RCC 7860 (cell line): ENCODE results near the gene VAX1.
"Not testable (repeated sequence)": the region's sequence is repeated elsewhere in the genome, so short reads cannot be mapped to it uniquely, and the experiment has no call there.

Experiments
- DNase-seq: peaks from one replicate; pipeline ENCODE4 v3.0.0-alpha.2; 2015; ENCODE audit warnings: low spot score
- FAIRE-seq: peaks from 2 replicates; lab custom pipeline; 2012; peaks lifted over from hg19 to GRCh38; lab: Jason Lieb, UNC

Gene VAX1

GRCh38 chr10:117084421-117085246, 53.4 kb downstream of the VAX1 start:
- not testable (repeated sequence) for DNase-seq, FAIRE-seq
